Panc1 (cell line): Measurements from ENCODE around the gene CD101. TPM values are rescaled to one million over a fixed set of nuclear protein-coding genes. Genes with fewer than 3 reads are reported as not detected.

Experiments
- ATAC-seq: fragments of 200-7000 bp; cut with Tn5 transposase; 2 replicates; pipeline ENCODE4 v1.9.1; 2020; ENCODE audit warnings: mild to moderate bottlenecking, moderate library complexity
- BruUV-seq: library from RNA; stranded (reverse); fragments of 400-500 nt; replicated peaks from 2 replicates; lab custom pipeline; 2021; lab: Mats Ljungman, UMichigan
- CTCF ChIA-PET: fragments of 300-600 bp; sonication (Branson Sonifier 250); formaldehyde crosslinking; loops from one replicate; lab custom pipeline; 2022; ENCODE audit warnings: antibody characterized with exemption; lab: Charles Lee
- POLR2A ChIA-PET: fragments of 300-600 bp; sonication (Branson Sonifier 250); formaldehyde crosslinking; loops from one replicate; lab custom pipeline; 2022; ENCODE audit warnings: antibody characterized with exemption; lab: Charles Lee
- DNase-seq: peaks from one replicate; pipeline ENCODE4 v3.0.0-alpha.2; 2010; ENCODE audit warnings: low read depth, low spot score
- H3K27ac ChIP-seq: 2 replicates; pipeline ENCODE4 v1.5.1; 2011; ENCODE audit warnings: mild to moderate bottlenecking, low read length, inconsistent platforms
- H3K27me3 ChIP-seq: fragments of 200-500 bp; sonication (Bioruptor generic); 2 replicates; pipeline ENCODE4 v1.6.0; 2014; ENCODE audit warnings: low read length, inconsistent platforms; ENCODE audit not compliant: control insufficient read depth, insufficient read depth
- H3K36me3 ChIP-seq: fragments of 200-500 bp; sonication (Bioruptor generic); 2 replicates; pipeline ENCODE4 v1.5.1; 2014; ENCODE audit warnings: inconsistent platforms, mild to moderate bottlenecking, low read length, moderate library complexity; ENCODE audit not compliant: control insufficient read depth, insufficient read depth
- H3K4me1 ChIP-seq: 2 replicates; pipeline ENCODE4 v1.5.1; 2011; ENCODE audit warnings: inconsistent platforms, mild to moderate bottlenecking, low read length, moderate library complexity; ENCODE audit not compliant: control insufficient read depth, insufficient read depth
- H3K4me3 ChIP-seq, 2 experiments: 2 replicates each; pipeline ENCODE4 v1.5.1; 2011 to 2012; ENCODE audit warnings: low read depth in 2 of 2, low read length in 2 of 2, mild to moderate bottlenecking in 2 of 2, inconsistent platforms in 1 of 2, moderate library complexity in 1 of 2
- H3K9me3 ChIP-seq: fragments of 200-500 bp; sonication (Bioruptor generic); 2 replicates; pipeline ENCODE4 v1.5.1; 2014; ENCODE audit warnings: low read depth, mild to moderate bottlenecking, inconsistent platforms, low read length, moderate library complexity; ENCODE audit not compliant: control insufficient read depth, insufficient read depth
- CTCF ChIP-seq: fragments of 450-650 bp; IDR thresholded peaks from 2 replicates; pipeline ENCODE4 v1.5.1; 2017; ENCODE audit warnings: mild to moderate bottlenecking
- POLR2AphosphoS5 ChIP-seq: IDR thresholded peaks from 2 replicates; pipeline ENCODE4 v1.6.1; 2012; ENCODE audit warnings: mild to moderate bottlenecking, low read depth, low read length, moderate library complexity
- REST ChIP-seq, 2 experiments: IDR thresholded peaks; 2 replicates each; pipeline ENCODE4 v1.6.1; 2011 to 2012; ENCODE audit warnings: low read depth in 2 of 2, control low read depth in 1 of 2, low read length in 1 of 2, mild to moderate bottlenecking in 1 of 2, moderate library complexity in 1 of 2; ENCODE audit not compliant: insufficient read depth in 1 of 2
- SIN3A ChIP-seq: IDR thresholded peaks from 2 replicates; pipeline ENCODE4 v1.6.1; 2012; ENCODE audit warnings: low read depth, mild to moderate bottlenecking, low read length, moderate library complexity, borderline replicate concordance; ENCODE audit not compliant: insufficient read depth
- TCF7L2 ChIP-seq: IDR thresholded peaks from 2 replicates; pipeline ENCODE4 v1.6.1; 2011; ENCODE audit warnings: mild to moderate bottlenecking, low read depth, low read length, inconsistent platforms
- in situ Hi-C: cut with HindIII; loops from 2 replicates; pipeline ENCODE4 v1.10.0; 2016; ENCODE audit warnings: low sequenced_read_pairs, low pct_unique_long_range_greater_than_20kb
- intact Hi-C: fragments of 100-400 bp; cut with micrococcal nuclease; formaldehyde crosslinking; loops from one replicate; pipeline ENCODE4 v1.10.0; 2022; ENCODE audit not compliant: unreplicated experiment
- total RNA-seq: library from RNA; stranded (reverse); gene quantifications from one replicate; pipeline ENCODE4 v1.2.1, GENCODE V29; 2021; ENCODE audit not compliant: unreplicated experiment

The CD101 gene
- total RNA-seq, 1 experiment from 2014 or later = not detected

- Histone ChIP-seq H3K9me3 (no peaks in the 10 kb centered on the region), H3K4me3 (no peak overlapping the region), H3K4me1 (no peaks in the 10 kb centered on the region), H3K27me3 (no peaks in the 10 kb centered on the region), H3K36me3 (no peaks in the 10 kb centered on the region), H3K27ac (no peak overlapping the region)
- CTCF ChIA-PET = no interaction called here
- POLR2A ChIA-PET = no interaction called here
- ATAC-seq (no peak), DNase-seq (no peak)
- TF ChIP-seq POLR2AphosphoS5 = no peak
- TF ChIP-seq REST (IDR thresholded peaks at IDR 0.05; ENCODE audit: insufficient read depth in 1 of 2, low read depth in 2 of 2, low read length in 1 of 2) = no peak
- no peak for TF ChIP-seq SIN3A
- no peak for TF ChIP-seq TCF7L2
- no peak for TF ChIP-seq CTCF
- BruUV-seq = no TSS peak
- in situ Hi-C loops (no loop called here), intact Hi-C loops (no loop called here)
These were observed 2.0 kb upstream of the CD101 start for GRCh38 chr1:116999596-116999995.

- Histone ChIP-seq H3K27me3 (no peaks in the 10 kb centered on the region), H3K27ac (no peak overlapping the region), H3K4me3 (no peak overlapping the region), H3K9me3 (no peaks in the 10 kb centered on the region), H3K4me1 (no peaks in the 10 kb centered on the region), H3K36me3 (no peaks in the 10 kb centered on the region)
- in situ Hi-C loops = no loop called here
- CTCF ChIA-PET = no interaction called here
- intact Hi-C loops = no loop called here
- BruUV-seq = no TSS peak
- TF ChIP-seq CTCF = no peak
- DNase-seq (no peak), ATAC-seq (no peak)
- POLR2A ChIA-PET = no interaction called here
These were observed 1.4 kb upstream of the CD101 start for GRCh38 chr1:117000142-117000541.
